Measurements from ENCODE around the gene CCDC102A. TPM values are rescaled to one million over a fixed set of nuclear protein-coding genes. Genes with fewer than 3 reads are reported as not detected.

The CCDC102A gene
- total RNA-seq, 4 donors from 2014 or later, result 8.7 to 23.6 (median 22.0) TPM

Other genes with a start within 250 kb of the CCDC102A start
- gene CCL22, start 177.8 kb downstream of the CCDC102A start, total RNA-seq, result not detected
- gene CX3CL1, start 164.1 kb downstream of the CCDC102A start, total RNA-seq, result 10 to 100 TPM in 2 of 4 donors, 1 to 10 TPM in 2; 1.0 to 31.2 (median 7.1) TPM
- gene CCL17, start 131.8 kb downstream of the CCDC102A start, total RNA-seq, result not detected
- gene CIAPIN1, start 89.2 kb downstream of the CCDC102A start, total RNA-seq, result 10 to 100 TPM in 3 of 4 donors, 1 to 10 TPM in 1; 9.7 to 49.0 (median 26.7) TPM
- gene COQ9, start 89.1 kb downstream of the CCDC102A start, total RNA-seq, result 10 to 100 TPM; 11.5 to 39.1 (median 23.6) TPM
- gene POLR2C, start 73.9 kb downstream of the CCDC102A start, total RNA-seq, result 100 to 1,000 TPM in 2 of 4 donors, 10 to 100 TPM in 2; 64.3 to 460 (median 104) TPM
- gene DOK4, start 50.1 kb downstream of the CCDC102A start, total RNA-seq, result 10 to 100 TPM in 3 of 4 donors, 1 to 10 TPM in 1; 1.8 to 31.6 (median 24.5) TPM
- gene ADGRG5, start 6.1 kb upstream of the CCDC102A start, total RNA-seq, result 1 to 10 TPM in 1 of 4 donors, under 1 TPM in 2, not detected in 1; 0.14 to 1.5 (median 0.76) TPM
- 10 to 100 TPM in 1 of 4 donors, 1 to 10 TPM in 3; 6.5 to 87.0 (median 7.8) TPM for gene ADGRG1, start 92.1 kb upstream of the CCDC102A start, total RNA-seq
- gene ADGRG3, start 131.7 kb upstream of the CCDC102A start, total RNA-seq, result 1 to 10 TPM in 3 of 4 donors, not detected in 1; 1.0 to 3.2 (median 2.5) TPM
- 1 to 10 TPM in 1 of 4 donors, under 1 TPM in 1, not detected in 2; 0.18 to 5.4 TPM for gene DRC7, start 158.2 kb upstream of the CCDC102A start, total RNA-seq
- gene KATNB1, start 199.2 kb upstream of the CCDC102A start, total RNA-seq, result 10 to 100 TPM; 13.3 to 27.4 (median 18.1) TPM

All from uterus (tissue), 4 donors.